Hepatocyte (in vitro differentiated cells): ENCODE data around the gene DEK.

ENCODE experiments used
- EZH2 ChIP-seq: fragments of 200-600 bp; sonication (generic); IDR thresholded peaks from 2 replicates; pipeline ENCODE4 v1.6.1; 2016; ENCODE audit warnings: antibody characterized with exemption, mild to moderate bottlenecking, borderline replicate concordance
- TF ChIP-seq, protein P1 (sequence below): fragments of 200-600 bp; sonication (generic); IDR thresholded peaks from 2 replicates; pipeline ENCODE4 v1.5.1; 2016; ENCODE audit warnings: antibody characterized with exemption, mild to moderate bottlenecking; ENCODE audit not compliant: poor library complexity

DNA sequence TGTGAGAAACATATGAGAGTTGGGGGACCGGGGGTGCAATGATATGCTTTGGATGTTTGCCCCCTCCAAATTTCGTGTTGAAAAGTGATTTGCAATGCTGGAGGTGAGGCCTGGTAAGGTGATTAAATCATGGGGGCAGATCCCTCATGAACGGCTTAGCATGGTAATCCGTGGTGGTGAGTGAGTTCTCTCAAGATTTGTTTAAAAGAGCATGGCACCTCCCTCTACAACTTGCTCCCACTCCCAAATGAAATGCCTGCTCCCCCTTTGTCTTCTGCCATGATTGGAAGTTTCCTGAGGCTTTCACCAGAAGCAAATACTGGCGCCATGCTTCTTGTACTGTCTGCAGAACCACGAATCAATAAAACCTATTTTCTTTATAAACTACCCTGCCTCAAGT is 2.5 kb downstream of the DEK start:
- TF ChIP-seq, protein P1, sequence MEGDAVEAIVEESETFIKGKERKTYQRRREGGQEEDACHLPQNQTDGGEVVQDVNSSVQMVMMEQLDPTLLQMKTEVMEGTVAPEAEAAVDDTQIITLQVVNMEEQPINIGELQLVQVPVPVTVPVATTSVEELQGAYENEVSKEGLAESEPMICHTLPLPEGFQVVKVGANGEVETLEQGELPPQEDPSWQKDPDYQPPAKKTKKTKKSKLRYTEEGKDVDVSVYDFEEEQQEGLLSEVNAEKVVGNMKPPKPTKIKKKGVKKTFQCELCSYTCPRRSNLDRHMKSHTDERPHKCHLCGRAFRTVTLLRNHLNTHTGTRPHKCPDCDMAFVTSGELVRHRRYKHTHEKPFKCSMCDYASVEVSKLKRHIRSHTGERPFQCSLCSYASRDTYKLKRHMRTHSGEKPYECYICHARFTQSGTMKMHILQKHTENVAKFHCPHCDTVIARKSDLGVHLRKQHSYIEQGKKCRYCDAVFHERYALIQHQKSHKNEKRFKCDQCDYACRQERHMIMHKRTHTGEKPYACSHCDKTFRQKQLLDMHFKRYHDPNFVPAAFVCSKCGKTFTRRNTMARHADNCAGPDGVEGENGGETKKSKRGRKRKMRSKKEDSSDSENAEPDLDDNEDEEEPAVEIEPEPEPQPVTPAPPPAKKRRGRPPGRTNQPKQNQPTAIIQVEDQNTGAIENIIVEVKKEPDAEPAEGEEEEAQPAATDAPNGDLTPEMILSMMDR = no peak
- TF ChIP-seq EZH2 = no peak
